AG04450 (cell line): ENCODE results near the gene HMX1. TPM values are rescaled to one million over a fixed set of nuclear protein-coding genes. Genes with fewer than 3 reads are reported as not detected.

Experiments used
- CTCF ChIA-PET: fragments of 300-600, 350-600 bp; formaldehyde crosslinking; extraction: SDS; loops from one replicate; lab custom pipeline; 2022; ENCODE audit warnings: antibody characterized with exemption, inconsistent platforms; lab: Charles Lee
- POLR2A ChIA-PET: fragments of 350-600 bp; formaldehyde crosslinking; extraction: SDS; loops from one replicate; lab custom pipeline; 2021; ENCODE audit warnings: antibody characterized with exemption, inconsistent platforms; lab: Yijun Ruan, JAX
- DNase-seq: peaks from one replicate; pipeline ENCODE4 v3.0.0-alpha.2; 2011; ENCODE audit warnings: low read depth, low spot score
- H3K27ac ChIP-seq: one replicate; pipeline ENCODE4 v1.5.1; 2012; ENCODE audit warnings: low read depth, low read length, control low read depth
- H3K27me3 ChIP-seq: one replicate; pipeline ENCODE4 v1.6.0; 2012; ENCODE audit warnings: low read length; ENCODE audit not compliant: control insufficient read depth, insufficient read depth
- H3K4me3 ChIP-seq: 2 replicates; pipeline ENCODE4 v1.5.1; 2011; ENCODE audit warnings: mild to moderate bottlenecking, low read depth, low read length, control low read depth
- H3K9me3 ChIP-seq: 2 replicates; pipeline ENCODE4 v1.5.1; 2012; ENCODE audit warnings: low read length; ENCODE audit not compliant: control insufficient read depth, insufficient read depth
- CTCF ChIP-seq: IDR thresholded peaks from 2 replicates; pipeline ENCODE4 v1.5.1; 2011; ENCODE audit warnings: low read depth, low read length, control low read depth, inconsistent platforms
- polyA minus RNA-seq: library from RNA; depleted of rRNA, polyadenylated mRNA; stranded (reverse); fragments of >200 nt; gene quantifications from 2 replicates; pipeline ENCODE4 v1.2.3, GENCODE V29; 2011; rRNA and poly(A)+ RNA removed
- polyA plus RNA-seq: library from polyadenylated mRNA; depleted of rRNA; stranded (reverse); fragments of >200 nt; gene quantifications from 2 replicates; pipeline ENCODE4 v1.2.3, GENCODE V29; 2011; rRNA removed

HMX1 gene
- polyA plus RNA-seq (not detected in 2 replicates), polyA minus RNA-seq (not detected in 2 replicates)

- Histone ChIP-seq H3K27ac (no peak within 1 kb of the TSS), H3K27me3 (peaks cover 78% of the 10 kb centered on the region), H3K9me3 (no peaks in the 10 kb centered on the region; the same call in 1 of the 2 replicates), H3K4me3 (no peak within 1 kb of the TSS)
- TF ChIP-seq CTCF, result no peak
- no peak for DNase-seq
- ChIA-PET CTCF (no interaction called here), POLR2A (no interaction called here)
Observed at GRCh38 chr4:8871417-8872401, at the start of gene HMX1. Gene HMX1 (minus strand): TSS chr4:8871839. CDS start chr4:8871614, 225 bp downstream.

- CTCF ChIA-PET, result no interaction called here
- no peak overlapping the region for H3K4me3 ChIP-seq
- POLR2A ChIA-PET, result no interaction called here
- peaks cover 14% of the 10 kb centered on the region for H3K9me3 ChIP-seq
- no peak for TF ChIP-seq CTCF
- no peaks in the 10 kb centered on the region for H3K27me3 ChIP-seq
- H3K27ac ChIP-seq, result no peak overlapping the region
- no peak for DNase-seq
Observed at GRCh38 chr4:8920969-8921368, 49.3 kb upstream of the HMX1 start.

- no peak overlapping the region for H3K4me3 ChIP-seq
- POLR2A ChIA-PET, result no interaction called here
- H3K9me3 ChIP-seq, result peaks cover 14% of the 10 kb centered on the region
- no peak for DNase-seq
- H3K27me3 ChIP-seq, result no peaks in the 10 kb centered on the region
- CTCF ChIA-PET, result no interaction called here
- H3K27ac ChIP-seq, result no peak overlapping the region
- no peak for TF ChIP-seq CTCF
Observed at GRCh38 chr4:8920289-8920965, 48.8 kb upstream of the HMX1 start.

GRCh38 chr4:8919651-8920288, 48.1 kb upstream of the HMX1 start:
- no peak overlapping the region for H3K27ac ChIP-seq
- TF ChIP-seq CTCF, result no peak
- H3K9me3 ChIP-seq, result peaks cover 19% of the 10 kb centered on the region
- no peak overlapping the region for H3K4me3 ChIP-seq
- H3K27me3 ChIP-seq, result no peaks in the 10 kb centered on the region
- POLR2A ChIA-PET, result no interaction called here
- CTCF ChIA-PET, result no interaction called here
- no peak for DNase-seq
